Measurements from ENCODE around the gene SCYL2. TPM values are rescaled to one million over a fixed set of nuclear protein-coding genes. Genes with fewer than 3 reads are reported as not detected.

Gene SCYL2
- total RNA-seq, 1 experiment from 2014 or later: 41.4 TPM

GRCh38 chr12:100329800-100330199 lies 62.8 kb downstream of the SCYL2 start:
- H3K27me3 Mint-ChIP-seq (ENCODE audit: low read depth): no peaks in the 10 kb centered on the region
- Histone ChIP-seq H3K9me3 (ENCODE audit: control insufficient read depth, low read depth, low read length) (no peaks in the 10 kb centered on the region), H3K56ac (ENCODE audit: insufficient read length, low read depth, low read length) (no peak overlapping the region), H3K4ac (ENCODE audit: low read depth, low read length) (no peak overlapping the region), H3K79me2 (ENCODE audit: insufficient read depth, low read length) (no peaks in the 10 kb centered on the region), H2AFZ (ENCODE audit: low read length) (no peak overlapping the region), H3K23ac (ENCODE audit: insufficient read length, low read depth, low read length) (no peak overlapping the region), H3K79me1 (ENCODE audit: insufficient read depth, low read depth, low read length, poor library complexity, severe bottlenecking) (no peaks in the 10 kb centered on the region), H2BK20ac (ENCODE audit: low read depth, low read length, poor library complexity, severe bottlenecking) (no peak overlapping the region), H2BK120ac (ENCODE audit: low read depth, low read length, poor library complexity, severe bottlenecking) (no peak overlapping the region), H4K20me1 (ENCODE audit: control insufficient read depth, insufficient read depth, insufficient read length) (no peaks in the 10 kb centered on the region), H3K14ac (ENCODE audit: insufficient read depth, low read length) (no peak overlapping the region), H3K18ac (ENCODE audit: insufficient read length, low read depth, low read length) (no peak overlapping the region), H3T11ph (ENCODE audit: low read length) (no peak overlapping the region), H4K5ac (ENCODE audit: insufficient read length, low read depth, low read length) (no peak overlapping the region), H3K27ac (ENCODE audit: insufficient read length, low read depth, low read length) (no peak overlapping the region), H3K23me2 (ENCODE audit: insufficient read length, low read depth, low read length, poor library complexity, severe bottlenecking) (no peaks in the 10 kb centered on the region), H2BK12ac (ENCODE audit: insufficient read length, low read depth, low read length) (no peak overlapping the region), H3K4me1 (ENCODE audit: insufficient read depth, low read length) (no peaks in the 10 kb centered on the region), H4K91ac (ENCODE audit: insufficient read length, low read depth, low read length) (no peak overlapping the region), H2BK15ac (ENCODE audit: low read depth, low read length) (no peak overlapping the region), H3K9ac (ENCODE audit: extremely low read depth, insufficient read length, low read length) (no peak overlapping the region), H4K8ac (replicated peaks; ENCODE audit: insufficient read length, low read depth, low read length) (no peak overlapping the region), H2AK5ac (ENCODE audit: insufficient read length, low read length) (no peak overlapping the region), H3K4me2 (ENCODE audit: insufficient read depth, insufficient read length, low read length) (no peak overlapping the region), H2BK5ac (ENCODE audit: insufficient read length, low read length) (no peak overlapping the region), H3K27me3 (ENCODE audit: insufficient read depth, low read length) (no peaks in the 10 kb centered on the region)
- no peak overlapping the region for H3K27ac Mint-ChIP-seq
- H3K9me3 Mint-ChIP-seq: no peaks in the 10 kb centered on the region
- WGBS (ENCODE audit: extremely low coverage, insufficient read length, low lambda C conversion rate): no CpG with 5 or more reads among the region's 2 CpGs
- DNase-seq: no peak
- H3K4me1 Mint-ChIP-seq: peaks cover 0 to 6% of the 10 kb centered on the region in 2 experiments; a peak in 2 of 4 replicates
- peaks cover 4 to 32% (median 15%) of the 10 kb centered on the region in 3 experiments; a peak in 6 of 7 replicates for H3K36me3 Mint-ChIP-seq (ENCODE audit: insufficient read depth in 1 of 3, low read depth in 3 of 3)
- TF ChIP-seq CTCF (conservative IDR thresholded peaks at IDR 0.05): no peak
- H3K4me3 Mint-ChIP-seq: no peak overlapping the region

Measured in H9 (cell line).